Activated CD4-positive, CD25-positive, alpha-beta regulatory T cell treated with anti-CD3 and anti-CD28 coated beads, Interleukin-2, amount 50 U/mL, for 72 hours (primary cell): ENCODE results near the gene LCE4A.
"Not testable (repeated sequence)": the region's sequence is repeated elsewhere in the genome, so short reads cannot be mapped to it uniquely, and the experiment has no call there.

ENCODE experiments used
- DNase-seq: peaks from one replicate; pipeline ENCODE4 v3.0.0; 2021

LCE4A gene

DNA sequence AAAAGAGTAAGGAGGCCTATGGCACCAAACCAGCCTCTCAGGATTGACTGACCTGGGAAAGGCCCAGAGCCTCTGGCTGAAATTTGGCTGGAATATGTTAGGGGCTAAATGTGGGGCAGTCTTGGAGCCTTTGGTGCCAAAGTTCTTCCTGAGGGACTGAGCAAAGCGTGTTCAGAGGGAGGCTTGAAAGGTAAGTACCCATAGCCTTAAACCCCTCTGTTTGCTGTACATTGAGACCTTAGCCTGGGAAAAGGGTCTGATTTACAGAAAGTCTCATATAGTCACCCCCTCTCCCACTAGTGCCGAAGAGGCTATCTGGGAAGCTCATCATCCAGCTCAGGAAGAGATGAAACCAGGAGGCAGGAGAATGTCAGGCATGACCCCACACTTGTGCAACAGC lies at the start of gene LCE4A:
Gene LCE4A, plus strand, starts transcription at position 301 of the 400 bp plus-strand sequence. CDS start 916 bp downstream, outside the sequence.
- no peak for DNase-seq

GRCh38 chr1:152658649-152659048 lies 49.3 kb upstream of the LCE4A start:
- DNase-seq = no peak

- no peak for DNase-seq
Measured at GRCh38 chr1:152663098-152663497, 44.9 kb upstream of the LCE4A start, which contains the start of gene LCE2D. Gene LCE2D (plus strand): TSS chr1:152663380. CDS start chr1:152664106, 726 bp downstream.

GRCh38 chr1:152666171-152666570 lies 41.8 kb upstream of the LCE4A start:
- not testable (repeated sequence) for DNase-seq

DNA sequence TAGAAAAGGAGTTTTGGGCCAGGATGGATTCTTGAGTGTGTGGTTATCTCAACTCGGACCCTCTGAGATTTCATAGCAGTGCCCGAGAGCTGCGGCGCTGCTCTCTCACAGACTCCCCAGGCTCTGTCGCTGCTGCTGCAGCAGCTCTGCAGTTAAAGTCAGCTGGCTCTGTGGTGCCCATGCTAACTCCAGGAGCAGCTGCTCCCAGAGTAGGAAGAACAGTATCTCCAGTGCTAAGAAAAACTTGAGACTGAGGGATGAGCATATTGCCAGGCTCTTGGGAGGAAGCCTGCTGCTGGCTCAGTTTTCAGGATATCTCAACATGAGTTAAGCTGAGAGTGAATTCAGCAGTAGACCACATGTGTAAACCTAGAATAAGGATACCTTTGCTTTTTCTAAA lies 40.3 kb upstream of the LCE4A start:
- no peak for DNase-seq

DNA sequence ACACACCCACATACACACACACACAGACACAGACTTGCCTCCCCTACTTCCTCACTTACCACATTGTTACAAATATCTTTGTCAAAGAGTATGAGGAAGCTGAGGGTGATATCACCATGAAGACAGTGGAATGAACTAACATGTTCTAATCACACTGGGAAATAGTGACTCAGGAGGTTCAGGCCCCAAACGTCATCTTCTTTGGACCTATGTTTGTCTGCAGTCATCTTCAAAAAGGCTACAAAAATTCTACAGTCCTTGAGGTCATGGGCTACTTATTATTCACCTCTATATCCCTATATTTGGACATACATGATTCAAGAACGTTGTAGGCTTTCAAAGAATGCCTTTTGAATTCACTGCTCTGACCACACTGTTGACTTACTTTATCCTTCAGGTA lies 34.9 kb upstream of the LCE4A start:
- no peak for DNase-seq

- not testable (repeated sequence) for DNase-seq
Measured at GRCh38 chr1:152674983-152675382, 33.0 kb upstream of the LCE4A start, which contains the start of gene LCE2C. Gene LCE2C (plus strand): TSS chr1:152675279. CDS start chr1:152676016, 737 bp downstream.

DNA sequence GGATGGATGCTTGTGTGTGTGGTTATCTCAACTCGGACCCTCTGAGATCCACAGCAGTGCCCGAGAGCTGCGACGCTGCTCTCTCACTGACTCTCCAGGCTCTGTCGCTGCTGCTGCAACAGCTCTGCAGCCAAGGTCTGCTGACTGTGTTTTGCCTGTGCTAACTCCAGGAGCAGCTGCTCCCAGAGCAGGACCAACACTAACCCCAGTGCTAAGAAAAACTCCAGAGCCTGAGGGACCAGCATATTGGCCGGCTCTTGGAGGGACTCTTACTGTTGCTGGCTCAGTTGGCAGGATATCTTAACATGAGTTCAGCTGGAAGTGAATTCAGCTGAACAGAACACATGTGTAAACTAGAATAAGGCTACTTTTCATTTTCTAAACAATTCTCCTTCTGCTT lies 28.5 kb upstream of the LCE4A start:
- DNase-seq = no peak

DNA sequence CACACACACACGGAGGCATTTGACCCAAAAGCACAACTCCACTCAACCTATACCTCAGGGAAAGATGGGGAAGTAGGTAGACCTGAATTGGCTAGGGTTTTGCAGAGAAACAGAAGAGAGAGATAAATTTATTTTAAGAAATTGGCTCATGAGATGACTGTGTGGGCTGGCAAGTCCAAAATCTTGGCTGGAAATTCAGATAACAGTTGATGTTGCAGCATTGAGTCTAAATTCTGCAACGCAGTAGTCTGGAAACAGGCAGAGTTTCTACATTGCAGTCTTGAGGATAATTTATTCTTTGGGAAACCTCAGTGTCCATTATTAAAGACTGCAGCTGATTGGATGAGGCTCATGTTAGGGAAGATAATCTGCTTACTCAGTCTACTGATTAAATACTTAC lies 26.3 kb upstream of the LCE4A start:
- DNase-seq = no peak

DNA sequence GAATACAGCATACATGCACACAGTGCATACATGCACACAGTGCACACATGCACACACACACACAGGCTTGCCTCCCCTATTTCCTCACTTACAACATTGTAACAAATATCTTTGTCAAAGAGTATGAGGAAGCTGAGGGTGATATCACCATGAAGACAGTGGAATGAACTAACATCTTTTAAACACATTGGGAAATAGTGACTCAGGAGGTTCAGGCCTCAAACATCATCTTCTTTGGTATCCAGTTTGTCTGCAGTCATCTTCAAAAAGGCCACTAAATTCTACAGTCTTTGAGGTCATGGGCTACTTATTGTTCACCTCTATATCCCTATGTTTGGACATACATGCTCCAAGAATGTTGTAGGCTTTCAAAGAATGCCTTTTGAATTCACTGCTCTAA lies 24.1 kb upstream of the LCE4A start:
- DNase-seq = no peak

DNA sequence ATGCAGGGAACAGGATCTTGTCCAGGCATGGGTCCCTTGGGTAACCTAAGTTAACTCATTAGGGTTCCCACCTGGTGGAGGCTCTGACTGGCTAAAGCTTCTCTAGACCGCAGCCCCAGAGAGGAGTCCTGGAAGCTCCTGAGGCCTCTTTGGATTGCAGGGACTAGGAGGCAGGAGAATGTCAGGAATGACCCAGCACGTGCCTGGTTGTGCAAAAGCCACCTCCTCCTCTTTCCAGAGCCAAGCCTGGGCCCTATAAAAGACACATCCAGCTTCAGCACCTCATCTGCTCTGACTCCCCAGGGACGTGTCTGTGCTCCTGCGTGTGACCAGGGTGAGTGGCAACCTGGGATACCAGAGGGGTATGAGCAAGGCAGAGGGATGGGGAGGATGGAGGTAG lies 22.1 kb upstream of the LCE4A start, which contains the start of gene LCE2B:
Gene LCE2B, plus strand, starts transcription at position 301 of the 400 bp plus-strand sequence. CDS start 721 bp downstream, outside the sequence.
- not testable (repeated sequence) for DNase-seq

- no peak for DNase-seq
Measured at GRCh38 chr1:152697701-152698600, 10.0 kb upstream of the LCE4A start, which contains the start of gene LCE2A. Gene LCE2A (plus strand): TSS chr1:152698345. CDS start chr1:152698902, 557 bp downstream.

DNA sequence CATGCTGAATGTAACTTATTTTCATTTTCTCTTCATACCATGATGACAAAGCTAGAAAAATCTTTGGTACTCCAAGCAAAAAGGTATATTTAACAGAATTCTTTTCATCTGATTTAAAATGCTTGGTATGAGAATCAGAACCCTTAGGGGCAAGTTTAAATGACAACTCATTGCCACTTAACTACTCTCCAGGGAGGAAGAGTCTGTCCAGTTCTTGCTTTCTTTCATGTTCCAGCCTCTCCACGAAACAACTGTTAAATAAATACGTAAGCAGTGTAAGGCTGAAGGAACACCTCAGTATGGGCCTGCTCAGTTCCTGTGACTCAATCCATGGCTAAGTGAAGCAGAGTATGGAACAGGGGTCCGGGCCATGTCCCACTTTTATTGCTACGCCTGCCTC lies 8.2 kb upstream of the LCE4A start:
- no peak for DNase-seq

DNA sequence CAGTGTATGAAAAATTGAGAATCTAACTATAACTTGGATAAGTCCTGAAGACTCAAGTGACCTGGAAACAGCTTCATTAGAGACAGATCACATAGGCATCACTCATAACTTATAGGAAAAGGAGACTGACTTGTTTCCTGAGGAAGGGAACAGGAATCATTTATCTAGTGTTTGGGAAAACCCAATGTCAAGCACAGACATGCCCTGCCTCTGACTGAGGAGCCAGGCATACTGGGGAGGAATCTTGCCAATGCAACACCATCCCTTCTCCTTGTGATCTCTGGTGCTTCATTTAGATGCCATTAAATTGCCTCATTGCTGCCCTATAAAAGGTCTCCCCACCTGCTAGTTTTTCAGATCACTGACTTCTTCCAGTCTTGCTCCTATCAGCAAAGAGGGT lies 10.3 kb downstream of the LCE4A start:
- no peak for DNase-seq

DNA sequence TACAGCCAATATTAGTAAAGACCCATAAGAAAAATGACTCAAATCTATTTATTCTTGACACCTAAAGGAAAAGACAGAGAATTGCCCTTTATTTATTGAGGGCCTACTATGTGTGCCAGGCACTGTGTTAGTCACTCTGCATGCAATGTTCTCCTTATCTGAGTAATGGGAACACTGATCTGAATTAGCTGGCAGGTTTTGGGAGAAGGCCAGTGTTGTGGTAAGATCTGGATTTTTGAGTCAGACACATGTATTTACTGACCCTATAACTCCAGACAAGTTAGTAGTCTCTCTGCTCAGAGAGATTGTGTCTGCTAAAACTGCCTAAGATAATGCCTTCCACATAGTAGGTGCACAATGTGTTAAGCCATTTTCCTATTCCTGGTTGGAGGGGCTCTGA lies 17.3 kb downstream of the LCE4A start:
- no peak for DNase-seq

- no peak for DNase-seq
Measured at GRCh38 chr1:152728986-152729385, 21.0 kb downstream of the LCE4A start.

GRCh38 chr1:152735648-152736047 lies 27.7 kb downstream of the LCE4A start:
- DNase-seq = no peak

DNA sequence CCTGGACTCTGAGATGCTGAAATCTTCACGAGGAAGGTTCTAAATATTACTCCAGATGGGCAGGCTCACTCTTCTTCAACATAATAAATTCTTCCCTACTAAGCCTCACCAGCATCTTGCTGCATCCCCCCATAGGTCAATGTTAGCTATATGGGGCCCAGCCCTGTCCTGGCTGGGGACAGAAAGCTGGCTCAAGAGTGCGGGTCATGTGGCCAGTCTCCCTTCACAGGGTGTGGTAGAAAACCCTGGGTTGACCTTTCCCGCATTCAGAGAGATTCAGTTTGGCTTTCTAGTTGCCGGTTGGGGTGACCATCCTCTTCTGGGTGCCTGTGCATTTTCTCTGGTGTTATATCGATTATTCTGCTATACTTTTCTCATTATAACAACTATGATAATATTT lies 30.0 kb downstream of the LCE4A start:
- no peak for DNase-seq

DNA sequence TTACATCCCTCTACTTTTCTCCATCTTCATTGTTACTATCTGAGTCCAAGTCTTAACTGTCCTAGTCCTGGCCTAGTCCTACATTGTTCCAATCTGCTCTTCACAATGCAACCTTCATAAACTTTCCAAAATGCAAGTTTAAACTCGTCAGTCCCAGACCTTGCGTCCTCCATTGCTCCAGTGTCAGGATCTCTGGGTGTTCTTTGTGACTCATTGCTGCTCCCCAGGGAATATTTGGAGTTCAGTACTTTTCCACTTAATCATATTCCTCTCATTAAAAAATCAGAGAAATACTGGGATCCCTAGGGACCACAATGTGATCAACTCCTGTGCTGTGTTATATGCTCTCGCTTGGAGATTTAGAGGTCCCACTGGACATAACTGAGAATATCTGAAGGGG lies 31.9 kb downstream of the LCE4A start:
- DNase-seq = no peak

- no peak for DNase-seq
Measured at GRCh38 chr1:152741656-152742055, 33.7 kb downstream of the LCE4A start.

GRCh38 chr1:152743371-152744145 lies 35.6 kb downstream of the LCE4A start:
- DNase-seq = no peak

- no peak for DNase-seq
Measured at GRCh38 chr1:152745289-152745704, 37.3 kb downstream of the LCE4A start.

DNA sequence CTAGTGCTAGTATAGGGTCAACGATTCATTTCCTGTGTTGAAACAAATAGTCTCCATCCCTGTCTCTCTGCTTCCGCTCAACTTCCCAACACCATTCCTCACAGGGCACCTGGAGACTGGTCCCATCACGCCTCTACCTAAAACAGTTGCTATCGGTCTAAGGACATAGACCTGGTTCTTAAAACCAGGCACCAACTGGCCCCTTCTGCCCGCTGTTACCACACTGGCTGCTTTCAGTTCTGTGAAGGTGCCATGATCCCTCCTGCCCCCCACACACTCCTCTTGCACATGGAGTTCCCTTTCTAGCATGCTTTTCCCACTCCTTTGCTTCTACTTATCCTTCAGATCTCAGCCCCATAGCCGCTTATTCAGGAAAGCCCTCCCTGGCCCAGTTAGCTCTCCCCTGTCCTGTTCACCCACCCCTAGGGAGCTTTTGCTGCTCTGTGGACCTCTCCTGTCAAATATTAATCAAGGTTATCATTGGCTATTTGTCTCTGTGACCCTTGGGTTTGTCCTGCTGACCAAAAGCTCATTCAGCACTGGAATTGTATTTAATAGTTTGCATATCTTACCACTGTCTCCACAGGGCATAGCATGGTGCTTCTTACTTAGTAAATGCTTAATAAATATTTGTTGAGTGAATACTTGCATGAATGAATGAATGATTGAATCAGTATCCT lies 37.9 kb downstream of the LCE4A start:
- no peak for DNase-seq
